Duodenal mucosa (tissue), 2 donors: ENCODE measurements around the gene RASSF6.
"Not testable (repeated sequence)": the region's sequence is repeated elsewhere in the genome, so short reads cannot be mapped to it uniquely, and the experiment has no call there.

Experiments used
- H3K27ac ChIP-seq: one replicate; pipeline ENCODE4 v1.7.0; 2013; ENCODE audit warnings: low read depth, low read length
- H3K27me3 ChIP-seq, 2 donors: one replicate each; pipeline ENCODE4 v1.7.0; 2013; ENCODE audit warnings: low read length in 2 of 2, control low read depth in 1 of 2; ENCODE audit not compliant: insufficient read depth in 2 of 2, control insufficient read depth in 1 of 2
- H3K36me3 ChIP-seq, 2 donors: one replicate each; pipeline ENCODE4 v1.7.0; 2013; ENCODE audit warnings: low read length in 2 of 2, control low read depth in 1 of 2; ENCODE audit not compliant: insufficient read depth in 2 of 2, control insufficient read depth in 1 of 2
- H3K4me1 ChIP-seq, 2 donors: one replicate each; pipeline ENCODE4 v1.7.0; 2013; ENCODE audit warnings: low read length in 2 of 2, control low read depth in 1 of 2; ENCODE audit not compliant: insufficient read depth in 2 of 2, control insufficient read depth in 1 of 2
- H3K4me3 ChIP-seq, 2 donors: one replicate each; pipeline ENCODE4 v1.7.0; 2013; ENCODE audit warnings: low read length in 2 of 2, low read depth in 1 of 2
- H3K9ac ChIP-seq, 2 donors: one replicate each; pipeline ENCODE4 v1.7.0; 2013; ENCODE audit warnings: low read length in 2 of 2, low read depth in 1 of 2
- H3K9me3 ChIP-seq, 2 donors: one replicate each; pipeline ENCODE4 v1.7.0; 2013; ENCODE audit warnings: low read length in 2 of 2, control low read depth in 1 of 2; ENCODE audit not compliant: control insufficient read depth in 1 of 2

The RASSF6 gene

DNA sequence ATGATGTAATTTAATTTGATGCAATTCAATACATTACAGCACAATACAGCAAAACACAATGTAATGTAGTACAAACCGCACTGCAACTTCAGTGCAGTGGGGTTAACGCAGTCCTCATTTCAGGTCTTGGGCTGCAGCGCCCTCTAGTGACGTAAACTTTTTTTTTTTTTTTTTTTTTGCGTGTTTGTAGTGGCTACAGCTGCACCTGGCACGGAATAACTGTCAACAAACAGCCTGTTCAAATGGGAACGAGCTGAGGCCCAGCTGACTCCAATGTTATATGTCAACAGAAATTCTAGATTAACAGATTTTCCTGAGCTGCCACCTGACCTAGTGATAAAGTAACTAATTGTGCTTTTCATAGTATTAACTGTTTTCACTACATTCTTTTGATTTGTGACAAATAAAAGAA, 33.5 kb upstream of the RASSF6 start:
- Histone ChIP-seq H3K27me3 (no peaks in the 10 kb centered on the region), H3K4me3 (no peak overlapping the region), H3K4me1 (no peaks in the 10 kb centered on the region), H3K9me3 (no peaks in the 10 kb centered on the region), H3K27ac (no peak overlapping the region), H3K36me3 (no peaks in the 10 kb centered on the region), H3K9ac (no peak overlapping the region)

- no peaks in the 10 kb centered on the region for H3K4me1 ChIP-seq
- H3K27ac ChIP-seq = no peak overlapping the region
- no peak overlapping the region for H3K4me3 ChIP-seq
- no peaks in the 10 kb centered on the region for H3K9me3 ChIP-seq
- H3K27me3 ChIP-seq = no peaks in the 10 kb centered on the region
- no peaks in the 10 kb centered on the region for H3K36me3 ChIP-seq
- H3K9ac ChIP-seq = no peak overlapping the region
Measured at GRCh38 chr4:73650250-73650649, 30.0 kb upstream of the RASSF6 start.

DNA sequence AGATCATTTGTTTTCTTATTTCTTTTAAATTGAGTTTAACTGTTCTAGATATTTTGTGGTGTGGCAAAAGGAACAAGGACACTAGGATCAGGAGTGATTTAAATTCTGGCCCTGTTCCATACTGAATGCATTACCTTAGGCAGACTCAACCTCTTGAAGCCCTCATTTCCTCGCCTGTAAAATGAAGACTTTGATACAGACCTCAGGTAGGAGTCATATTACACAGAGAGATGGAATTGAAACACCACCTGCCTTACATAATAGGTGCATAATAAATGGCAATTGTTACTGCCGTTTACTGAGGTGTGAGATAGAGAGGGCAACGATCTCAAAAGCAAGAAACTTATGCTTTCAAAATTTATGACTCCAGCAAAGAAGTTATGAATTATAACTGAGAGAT, 28.2 kb upstream of the RASSF6 start:
- Histone ChIP-seq H3K27ac (no peak overlapping the region), H3K4me1 (no peaks in the 10 kb centered on the region), H3K27me3 (no peaks in the 10 kb centered on the region), H3K9ac (no peak overlapping the region), H3K4me3 (no peak overlapping the region), H3K36me3 (no peaks in the 10 kb centered on the region), H3K9me3 (no peaks in the 10 kb centered on the region)

DNA sequence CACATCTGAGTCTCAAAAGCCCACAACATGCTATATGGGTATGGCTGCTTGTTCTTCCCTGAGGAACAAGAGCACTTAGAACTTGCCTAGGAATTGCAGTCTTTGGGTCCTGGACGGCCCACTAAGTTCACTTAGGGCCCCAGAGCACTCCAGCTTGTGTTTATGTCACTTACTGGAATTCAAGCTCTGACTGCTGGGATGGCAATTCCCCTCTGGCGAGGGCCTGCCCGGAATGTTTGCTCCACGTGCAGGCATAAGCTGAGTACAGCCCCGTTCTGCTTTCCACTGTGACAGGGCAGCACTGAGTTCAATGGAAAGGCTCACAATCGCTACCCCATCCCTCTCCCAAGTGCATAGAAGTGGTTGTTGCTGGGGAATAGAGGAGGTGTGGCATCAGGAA, 25.9 kb upstream of the RASSF6 start:
- Histone ChIP-seq H3K9ac (no peak overlapping the region), H3K27me3 (no peaks in the 10 kb centered on the region)

GRCh38 chr4:73631565-73632226, 11.5 kb upstream of the RASSF6 start:
- no peak overlapping the region for H3K9ac ChIP-seq
- no peaks in the 10 kb centered on the region for H3K27me3 ChIP-seq
- no peak overlapping the region for H3K27ac ChIP-seq
- H3K4me1 ChIP-seq = no peaks in the 10 kb centered on the region
- H3K4me3 ChIP-seq = no peak overlapping the region
- H3K9me3 ChIP-seq = no peaks in the 10 kb centered on the region
- no peaks in the 10 kb centered on the region for H3K36me3 ChIP-seq

More for the DNA sequence above, 25.9 kb upstream of the RASSF6 start:
- Histone ChIP-seq H3K4me1 (no peaks in the 10 kb centered on the region), H3K36me3 (no peaks in the 10 kb centered on the region), H3K27ac (no peak overlapping the region), H3K4me3 (no peak overlapping the region), H3K9me3 (no peaks in the 10 kb centered on the region)

DNA sequence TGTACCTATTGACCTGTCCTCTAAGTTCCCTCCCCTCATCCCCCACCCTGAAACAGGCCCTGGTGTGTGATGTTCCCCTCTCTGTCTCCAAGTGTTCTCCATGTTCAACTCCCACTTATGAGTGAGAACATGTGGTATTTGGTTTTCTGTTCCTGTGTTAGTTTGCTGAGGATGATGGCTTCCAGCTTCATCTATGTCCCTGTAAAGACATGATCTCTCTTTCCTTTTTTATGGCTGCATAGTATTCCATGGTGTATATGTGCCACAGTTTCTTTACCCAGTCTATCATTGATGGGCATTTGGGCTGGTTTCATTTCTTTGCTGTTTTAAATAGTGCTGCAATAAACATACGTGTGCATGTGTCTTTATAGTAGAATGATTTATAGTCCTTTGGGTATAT, 8.6 kb upstream of the RASSF6 start:
- not testable (repeated sequence) for H3K27me3 ChIP-seq, H3K9me3 ChIP-seq, H3K36me3 ChIP-seq, H3K27ac ChIP-seq, H3K9ac ChIP-seq, H3K4me3 ChIP-seq, H3K4me1 ChIP-seq

DNA sequence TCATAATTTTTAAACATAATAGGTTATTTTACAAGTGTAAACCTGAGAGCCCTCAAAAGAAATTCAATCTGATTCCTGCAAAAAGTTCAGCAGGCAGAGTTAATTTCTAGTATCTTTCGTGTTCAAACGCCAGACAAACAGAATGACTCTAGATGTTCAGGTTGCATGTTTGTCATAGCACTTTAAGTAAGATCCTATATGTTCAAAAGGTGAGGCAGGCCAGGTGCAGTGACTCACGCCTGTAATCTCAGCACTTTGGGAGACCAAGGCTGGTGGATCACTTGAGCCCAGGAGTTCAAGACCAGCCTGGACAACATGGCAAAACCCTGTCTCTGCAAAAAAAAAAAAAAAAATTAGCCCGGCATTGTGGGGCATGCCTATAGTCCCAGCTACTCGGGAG, 1.1 kb upstream of the RASSF6 start:
- Histone ChIP-seq H3K4me1 (peaks cover 0 to 10% of the 10 kb centered on the region in 2 donors), H3K9me3 (no peaks in the 10 kb centered on the region), H3K36me3 (no peaks in the 10 kb centered on the region), H3K27me3 (no peaks in the 10 kb centered on the region), H3K4me3 (no peak overlapping the region), H3K9ac (no peak overlapping the region), H3K27ac (no peak overlapping the region)

DNA sequence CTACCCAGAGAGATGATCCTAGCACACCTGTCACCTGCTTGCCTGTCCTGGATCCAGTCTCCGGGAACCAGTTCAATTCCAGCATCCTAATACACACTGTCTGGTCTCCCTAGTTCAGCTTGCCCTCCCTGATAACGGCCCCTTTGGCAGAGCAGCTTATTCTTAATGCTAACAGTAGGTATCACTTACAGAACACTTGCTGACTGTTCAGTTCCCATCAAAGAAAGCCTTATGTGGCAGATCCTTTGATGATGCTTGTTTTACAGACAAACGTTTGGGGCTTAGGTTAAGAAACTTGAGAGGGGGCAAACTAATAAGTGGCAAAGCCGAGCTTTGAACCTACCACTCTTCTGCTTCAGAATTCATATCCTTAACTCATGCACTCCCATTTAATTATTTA, 890 bp downstream of the RASSF6 start:
- Histone ChIP-seq H3K9me3 (no peaks in the 10 kb centered on the region), H3K4me1 (peaks cover 0 to 10% of the 10 kb centered on the region in 2 donors), H3K9ac (peak overlapping the region; percentile 78 to 85), H3K36me3 (no peaks in the 10 kb centered on the region), H3K27me3 (no peaks in the 10 kb centered on the region), H3K4me3 (peak overlapping the region; percentile 66 to 86), H3K27ac (no peak overlapping the region)

GRCh38 chr4:73617256-73617655, 3.0 kb downstream of the RASSF6 start:
- Histone ChIP-seq H3K27ac (no peak overlapping the region), H3K9me3 (no peaks in the 10 kb centered on the region), H3K4me1 (peaks cover 10 to 13% of the 10 kb centered on the region in 2 donors), H3K36me3 (no peaks in the 10 kb centered on the region), H3K27me3 (no peaks in the 10 kb centered on the region), H3K4me3 (no peak overlapping the region), H3K9ac (no peak overlapping the region)

GRCh38 chr4:73615613-73616012, 4.6 kb downstream of the RASSF6 start:
- Histone ChIP-seq H3K9ac (no peak overlapping the region), H3K36me3 (peaks cover 0 to under 1% of the 10 kb centered on the region in 2 donors), H3K9me3 (no peaks in the 10 kb centered on the region), H3K27ac (no peak overlapping the region), H3K4me3 (no peak overlapping the region), H3K27me3 (no peaks in the 10 kb centered on the region), H3K4me1 (peaks cover 7 to 24% of the 10 kb centered on the region in 2 donors)
